BLaER1 treated with 17β-estradiol and CSF1 and Interleukin-3, amounts not matched to agents 10 nM and 100 nM (cell line): ENCODE results near the gene NDUFS1.
"Not testable (repeated sequence)": the region's sequence is repeated elsewhere in the genome, so short reads cannot be mapped to it uniquely, and the experiment has no call there.

Experiments
- H3K27ac ChIP-seq, 11 experiments: shearing (Covaris generic); formaldehyde crosslinking; 2 replicates each; pipeline ENCODE4 v1.8.1; 2022
- H3K27me3 ChIP-seq, 11 experiments: shearing (Covaris generic); formaldehyde crosslinking; 2 replicates each; pipeline ENCODE4 v1.8.1; 2022
- H3K36me3 ChIP-seq, 11 experiments: shearing (Covaris generic); formaldehyde crosslinking; 2 replicates each; pipeline ENCODE4 v1.8.1; 2022
- H3K4me1 ChIP-seq, 10 experiments: shearing (Covaris generic); formaldehyde crosslinking; 2 replicates each; pipeline ENCODE4 v1.8.1; 2022
- H3K4me2 ChIP-seq, 11 experiments: shearing (Covaris generic); formaldehyde crosslinking; 2 replicates each; pipeline ENCODE4 v1.8.1; 2022
- H3K4me3 ChIP-seq, 10 experiments: shearing (Covaris generic); formaldehyde crosslinking; 2 replicates each; pipeline ENCODE4 v1.8.1; 2022
- H3K9ac ChIP-seq, 11 experiments: shearing (Covaris generic); formaldehyde crosslinking; 2 replicates each; pipeline ENCODE4 v1.8.1; 2022
- H3K9me3 ChIP-seq, 11 experiments: shearing (Covaris generic); formaldehyde crosslinking; replicated peaks in 1 of 11; 2 replicates each; pipeline ENCODE4 v1.8.1; 2022
- H4K20me1 ChIP-seq, 11 experiments: shearing (Covaris generic); formaldehyde crosslinking; 2 replicates each; pipeline ENCODE4 v1.8.1; 2022
- Cebpa-rat ChIP-seq, 11 experiments: shearing (Covaris generic); IDR thresholded peaks; 2 replicates each; pipeline ENCODE4 v1.8.1; 2022

NDUFS1 gene

GRCh38 chr2:206193671-206194357 is 34.6 kb upstream of the NDUFS1 start:
- Histone ChIP-seq H3K36me3 (no peaks in the 10 kb centered on the region), H3K4me2 (no peak overlapping the region), H3K27ac (no peak overlapping the region), H3K4me1 (no peaks in the 10 kb centered on the region; a peak in 1 of 20 replicates), H3K9me3 (no peaks in the 10 kb centered on the region), H4K20me1 (no peaks in the 10 kb centered on the region), H3K9ac (no peak overlapping the region), H3K27me3 (no peaks in the 10 kb centered on the region), H3K4me3 (no peak overlapping the region)
- no peak for TF ChIP-seq Cebpa-rat (IDR thresholded peaks at IDR 0.05)

GRCh38 chr2:206192157-206192556 is 32.9 kb upstream of the NDUFS1 start:
- Histone ChIP-seq H3K9ac (no peak overlapping the region), H3K4me3 (no peak overlapping the region), H3K4me2 (no peak overlapping the region), H3K27ac (no peak overlapping the region), H3K36me3 (no peaks in the 10 kb centered on the region), H4K20me1 (no peaks in the 10 kb centered on the region), H3K4me1 (no peaks in the 10 kb centered on the region; a peak in 1 of 20 replicates), H3K27me3 (no peaks in the 10 kb centered on the region), H3K9me3 (no peaks in the 10 kb centered on the region)
- no peak for TF ChIP-seq Cebpa-rat (IDR thresholded peaks at IDR 0.05)

GRCh38 chr2:206190689-206191088 is 31.4 kb upstream of the NDUFS1 start:
- Histone ChIP-seq H3K4me3 (no peak overlapping the region), H3K4me2 (no peak overlapping the region), H3K9ac (no peak overlapping the region), H3K4me1 (no peaks in the 10 kb centered on the region; a peak in 1 of 20 replicates), H3K36me3 (no peaks in the 10 kb centered on the region), H3K27me3 (no peaks in the 10 kb centered on the region), H3K27ac (no peak overlapping the region), H3K9me3 (no peaks in the 10 kb centered on the region), H4K20me1 (no peaks in the 10 kb centered on the region)
- no peak for TF ChIP-seq Cebpa-rat (IDR thresholded peaks at IDR 0.05)

GRCh38 chr2:206190111-206190510 is 30.9 kb upstream of the NDUFS1 start:
- H3K27me3 ChIP-seq, result no peaks in the 10 kb centered on the region
- no peak overlapping the region for H3K4me2 ChIP-seq
- H3K9ac ChIP-seq, result no peak overlapping the region
- no peaks in the 10 kb centered on the region for H3K9me3 ChIP-seq
- no peaks in the 10 kb centered on the region; a peak in 1 of 20 replicates for H3K4me1 ChIP-seq
- no peaks in the 10 kb centered on the region for H3K36me3 ChIP-seq
- no peak overlapping the region for H3K4me3 ChIP-seq
- TF ChIP-seq Cebpa-rat (IDR thresholded peaks at IDR 0.05), result no peak
- no peaks in the 10 kb centered on the region for H4K20me1 ChIP-seq
- H3K27ac ChIP-seq, result no peak overlapping the region

- Histone ChIP-seq H3K27me3 (no peaks in the 10 kb centered on the region), H3K9me3 (no peaks in the 10 kb centered on the region), H3K4me3 (no peak overlapping the region), H3K4me1 (no peaks in the 10 kb centered on the region; a peak in 1 of 20 replicates), H3K27ac (no peak overlapping the region), H4K20me1 (no peaks in the 10 kb centered on the region), H3K9ac (no peak overlapping the region), H3K36me3 (no peaks in the 10 kb centered on the region), H3K4me2 (no peak overlapping the region)
- TF ChIP-seq Cebpa-rat (IDR thresholded peaks at IDR 0.05), result no peak
These were observed 30.4 kb upstream of the NDUFS1 start for GRCh38 chr2:206189691-206190090.

- H3K36me3 ChIP-seq, H3K27me3 ChIP-seq, H3K9ac ChIP-seq, H3K9me3 ChIP-seq, H3K27ac ChIP-seq, H3K4me2 ChIP-seq, H4K20me1 ChIP-seq, H3K4me1 ChIP-seq, H3K4me3 ChIP-seq: not testable (repeated sequence)
These were observed 22.3 kb upstream of the NDUFS1 start for GRCh38 chr2:206181526-206181925.

GRCh38 chr2:206176901-206177300 is 17.7 kb upstream of the NDUFS1 start:
- H3K9me3 ChIP-seq, result peaks cover 1 to 13% (median 5%) of the 10 kb centered on the region in 11 experiments; a peak in 17 of 22 replicates
- no peak overlapping the region for H3K4me3 ChIP-seq
- H3K4me2 ChIP-seq, result no peak overlapping the region
- no peak overlapping the region for H3K9ac ChIP-seq
- H4K20me1 ChIP-seq, result no peaks in the 10 kb centered on the region
- H3K4me1 ChIP-seq, result no peaks in the 10 kb centered on the region
- no peaks in the 10 kb centered on the region for H3K36me3 ChIP-seq
- H3K27ac ChIP-seq, result no peak overlapping the region
- no peak for TF ChIP-seq Cebpa-rat (IDR thresholded peaks at IDR 0.05)
- H3K27me3 ChIP-seq, result no peaks in the 10 kb centered on the region

- no peak for TF ChIP-seq Cebpa-rat (IDR thresholded peaks at IDR 0.05)
- Histone ChIP-seq H3K9ac (no peak overlapping the region), H3K36me3 (no peaks in the 10 kb centered on the region), H3K4me2 (no peak overlapping the region), H3K27ac (no peak overlapping the region), H3K4me1 (no peaks in the 10 kb centered on the region), H3K9me3 (peaks cover 7 to 19% (median 12%) of the 10 kb centered on the region in 11 experiments; a peak in 17 of 22 replicates), H3K27me3 (no peaks in the 10 kb centered on the region), H4K20me1 (no peaks in the 10 kb centered on the region), H3K4me3 (no peak overlapping the region)
These were observed 16.9 kb upstream of the NDUFS1 start for GRCh38 chr2:206176121-206176520.

- H3K9ac ChIP-seq, result no peak overlapping the region
- no peak overlapping the region for H3K4me3 ChIP-seq
- TF ChIP-seq Cebpa-rat (IDR thresholded peaks at IDR 0.05), result no peak
- H3K4me1 ChIP-seq, result no peaks in the 10 kb centered on the region
- H3K4me2 ChIP-seq, result no peak overlapping the region
- peaks cover 30 to 45% (median 36%) of the 10 kb centered on the region in 11 experiments for H3K9me3 ChIP-seq
- no peaks in the 10 kb centered on the region for H4K20me1 ChIP-seq
- H3K36me3 ChIP-seq, result peaks cover 5 to 26% (median 18%) of the 10 kb centered on the region in 11 experiments; a peak in 21 of 22 replicates
- no peak overlapping the region for H3K27ac ChIP-seq
- no peaks in the 10 kb centered on the region for H3K27me3 ChIP-seq
These were observed 13.9 kb upstream of the NDUFS1 start for GRCh38 chr2:206173147-206173546.

- H3K27me3 ChIP-seq, H3K9ac ChIP-seq, H3K4me1 ChIP-seq, H3K27ac ChIP-seq, H3K4me3 ChIP-seq, H3K4me2 ChIP-seq, H4K20me1 ChIP-seq: not testable (repeated sequence)
- peaks cover 38 to 57% (median 44%) of the 10 kb centered on the region in 11 experiments for H3K9me3 ChIP-seq
- H3K36me3 ChIP-seq, result peaks cover 18 to 39% (median 31%) of the 10 kb centered on the region in 11 experiments; a peak in 21 of 22 replicates
These were observed 12.6 kb upstream of the NDUFS1 start for GRCh38 chr2:206171624-206172397.

GRCh38 chr2:206168230-206168629 is 9.0 kb upstream of the NDUFS1 start:
- Histone ChIP-seq H3K9me3 (peaks cover 37 to 52% (median 44%) of the 10 kb centered on the region in 11 experiments), H3K36me3 (peaks cover 41 to 75% (median 61%) of the 10 kb centered on the region in 11 experiments), H4K20me1 (peaks cover 1 to 34% (median 20%) of the 10 kb centered on the region in 11 experiments; a peak in 21 of 22 replicates)
- not testable (repeated sequence) for H3K4me2 ChIP-seq, H3K4me1 ChIP-seq, H3K4me3 ChIP-seq, H3K9ac ChIP-seq, H3K27ac ChIP-seq, H3K27me3 ChIP-seq
